A549 (cell line): Measurements from ENCODE around the gene KCNIP4. TPM values are rescaled to one million over a fixed set of nuclear protein-coding genes. Genes with fewer than 3 reads are reported as not detected.
"Not testable (repeated sequence)": the region's sequence is repeated elsewhere in the genome, so short reads cannot be mapped to it uniquely, and the experiment has no call there.

Experiments used
- ATAC-seq, 2 experiments: fragments of 200-7000 bp in 1 of 2; fragments of >200 bp in 1 of 2; cut with Nextera tagmentation in 1 of 2; cut with Tn5 transposase in 1 of 2; 3 replicates each; pipeline versions ENCODE4 v1.8.0 to v1.9.1; 2018 to 2020; ENCODE audit warnings: mild to moderate bottlenecking in 1 of 2, moderate library complexity in 1 of 2
- CTCF ChIA-PET: fragments of 300-600 bp; sonication (Branson Sonifier 250); formaldehyde crosslinking; extraction: SDS; loops from one replicate; lab custom pipeline; 2021; ENCODE audit warnings: antibody characterized with exemption, inconsistent platforms; lab: Yijun Ruan, JAX
- POLR2A ChIA-PET: fragments of 350-600 bp; formaldehyde crosslinking; extraction: SDS; loops from one replicate; lab custom pipeline; 2021; ENCODE audit warnings: antibody characterized with exemption, inconsistent platforms; lab: Yijun Ruan, JAX
- DNase-seq, 2 experiments: peaks; one replicate each; pipeline versions ENCODE4 v3.0.0 to v3.0.0-alpha.2; 2011 to 2016; ENCODE audit warnings: low read depth in 1 of 2, low spot score in 1 of 2
- FAIRE-seq: peaks from 2 replicates; lab custom pipeline; 2011; peaks lifted over from hg19 to GRCh38; lab: Jason Lieb, UNC
- H3K27ac ChIP-seq, 2 experiments: fragments of >200 bp; sonication (Bioruptor Twin); formaldehyde crosslinking; 3 replicates each; pipeline ENCODE4 v1.5.1; 2016 to 2017
- H3K4me1 ChIP-seq: fragments of >200 bp; sonication (Bioruptor Twin); formaldehyde crosslinking; 3 replicates; pipeline ENCODE4 v1.6.1; 2016
- H3K4me2 ChIP-seq: fragments of >200 bp; sonication (Bioruptor Twin); formaldehyde crosslinking; 3 replicates; pipeline ENCODE4 v1.6.1; 2016
- H3K4me3 ChIP-seq: fragments of >200 bp; sonication (Bioruptor Twin); formaldehyde crosslinking; 3 replicates; pipeline ENCODE4 v1.5.1; 2016
- H3K9me3 ChIP-seq: fragments of >200 bp; sonication (Bioruptor Twin); formaldehyde crosslinking; 3 replicates; pipeline ENCODE4 v1.6.1; 2016
- FOSL2 ChIP-seq, 2 experiments: fragments of 450-650 bp in 1 of 2; fragments of >200 bp in 1 of 2; sonication (Bioruptor Twin) in 1 of 2; formaldehyde crosslinking; IDR thresholded peaks; 2 replicates each; pipeline versions ENCODE4 v1.5.0 to v1.6.1; 2016 to 2020; ENCODE audit warnings: mild to moderate bottlenecking in 1 of 2, moderate library complexity in 1 of 2
- GATA3 ChIP-seq: IDR thresholded peaks from 2 replicates; pipeline ENCODE4 v1.6.1; 2012; ENCODE audit warnings: borderline replicate concordance
- HDAC2 ChIP-seq: fragments of 200-600 bp; sonication (generic); IDR thresholded peaks from 2 replicates; pipeline ENCODE4 v1.6.1; 2016
- HOXA7 ChIP-seq: fragments of 250-450 bp; sonication (Bioruptor Pico); IDR thresholded peaks from 2 replicates; pipeline ENCODE4 v1.5.0; 2020; ENCODE audit warnings: mild to moderate bottlenecking, moderate library complexity
- HOXB13 ChIP-seq: fragments of 250-450 bp; sonication (Bioruptor Pico); IDR thresholded peaks from 2 replicates; pipeline ENCODE4 v1.5.0; 2020; ENCODE audit warnings: low read depth, mild to moderate bottlenecking, moderate library complexity
- HOXB5 ChIP-seq: fragments of 250-450 bp; sonication (Bioruptor Pico); IDR thresholded peaks from 2 replicates; pipeline ENCODE4 v1.5.0; 2020; ENCODE audit warnings: mild to moderate bottlenecking, moderate library complexity
- JUNB ChIP-seq: fragments of >200 bp; sonication (Bioruptor Twin); formaldehyde crosslinking; IDR thresholded peaks from 2 replicates; pipeline ENCODE4 v1.6.1; 2016
- MAFK ChIP-seq: fragments of 450-650 bp; IDR thresholded peaks from 2 replicates; pipeline ENCODE4 v1.6.1; 2014; ENCODE audit not compliant: partially characterized antibody
- NPAS2 ChIP-seq: fragments of 250-450 bp; sonication (Bioruptor Pico); IDR thresholded peaks from 2 replicates; pipeline ENCODE4 v1.8.0; 2022; ENCODE audit warnings: mild to moderate bottlenecking, moderate library complexity, borderline replicate concordance
- NR3C1 ChIP-seq: fragments of >200 bp; sonication (Bioruptor Twin); formaldehyde crosslinking; IDR thresholded peaks from 3 replicates; pipeline ENCODE4 v1.6.1; 2017
- PHF8 ChIP-seq: fragments of 200-600 bp; sonication (generic); IDR thresholded peaks from 2 replicates; pipeline ENCODE4 v1.6.1; 2016; ENCODE audit warnings: low read depth, mild to moderate bottlenecking, antibody characterized with exemption, moderate library complexity, borderline replicate concordance
- RAD21 ChIP-seq, 2 experiments: fragments of >200 bp in 1 of 2; sonication (Bioruptor Twin) in 1 of 2; formaldehyde crosslinking in 1 of 2; IDR thresholded peaks in 1 of 2; conservative IDR thresholded peaks in 1 of 2; 2 replicates in 1 of 2; 3 replicates in 1 of 2; pipeline ENCODE4 v1.6.1; 2012 to 2018; ENCODE audit warnings: inconsistent platforms in 1 of 2
- RFX5 ChIP-seq: fragments of 450-650 bp; IDR thresholded peaks from 2 replicates; pipeline ENCODE4 v1.7.1; 2014; ENCODE audit warnings: antibody characterized with exemption, mild to moderate bottlenecking, moderate library complexity
- ZC3H11A ChIP-seq: fragments of 450-650 bp; IDR thresholded peaks from 2 replicates; pipeline ENCODE4 v1.6.1; 2014; ENCODE audit warnings: antibody characterized with exemption, mild to moderate bottlenecking
- ZNF302 ChIP-seq: fragments of 250-450 bp; sonication (Bioruptor Pico); IDR thresholded peaks from 2 replicates; pipeline ENCODE4 v1.9.0; 2021; ENCODE audit warnings: inconsistent platforms, mild to moderate bottlenecking, moderate library complexity
- WGBS: methylation state at CpG from one replicate; pipeline ENCODE4 v1.1.6; 2017; ENCODE audit errors: missing lambda C conversion rate; 5-methylcytosine and 5-hydroxymethylcytosine counted together
- polyA plus RNA-seq, 4 experiments: library from polyadenylated mRNA; depleted of rRNA in 3 of 4; stranded (reverse); fragments of >200 nt; fragmentation: RNase III in 1 of 4; extraction: RNeasy Plus Mini Kit Qiagen cat#74134 plus additional on column Dnase treatment in 1 of 4; gene quantifications; 2 replicates in 3 of 4; 3 replicates in 1 of 4; pipeline ENCODE4 v1.2.3, GENCODE V29; 2011 to 2017
- TF ChIP-seq, protein P1 (sequence below): fragments of 450-650 bp; IDR thresholded peaks from 2 replicates; pipeline ENCODE4 v1.6.1; 2014; ENCODE audit warnings: antibody characterized with exemption
- TF ChIP-seq, protein P2 (sequence below): fragments of >200 bp; sonication (Bioruptor Twin); formaldehyde crosslinking; IDR thresholded peaks from 3 replicates; pipeline ENCODE4 v1.6.1; 2016
- TF ChIP-seq, protein P3 (sequence below): IDR thresholded peaks from 2 replicates; pipeline ENCODE4 v1.6.1; 2012

KCNIP4 gene
- polyA plus RNA-seq, 2 of the 4 experiments (the other 2 are of a cell fraction), result not detected

DNA sequence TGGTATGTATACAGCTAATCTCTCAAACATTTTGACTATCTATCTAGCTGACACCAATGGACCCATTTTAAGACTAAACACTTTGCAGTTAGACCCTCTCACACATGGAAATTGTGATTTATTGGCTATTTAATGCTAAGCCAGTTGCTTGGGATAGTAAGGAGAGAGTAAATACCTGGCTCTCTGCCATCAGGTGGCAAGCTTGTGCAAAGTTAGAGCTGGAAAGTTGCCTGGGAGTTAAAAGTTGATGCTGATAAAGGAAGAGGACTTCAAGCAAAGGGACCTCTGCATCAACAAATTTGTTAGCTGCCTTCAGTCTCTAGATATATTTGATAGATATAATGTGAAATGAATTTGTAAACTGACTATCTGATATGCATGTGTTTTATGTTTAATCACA is 1187.2 kb downstream of the KCNIP4 start:
- no peak for DNase-seq
- no peak overlapping the region for H3K4me3 ChIP-seq
- POLR2A ChIA-PET, result no interaction called here
- TF ChIP-seq ZNF302, result no peak
- TF ChIP-seq NR3C1, result no peak
- no peak for TF ChIP-seq HDAC2
- no peak for TF ChIP-seq RFX5
- TF ChIP-seq, all 56 proteins: peak for 0
- H3K4me2 ChIP-seq, result no peak overlapping the region
- no peaks in the 10 kb centered on the region for H3K4me1 ChIP-seq
- CTCF ChIA-PET, result interaction anchor here (0.6 to 2.2 kb wide), 2 partner anchors 12 to 14 kb away, joined by 3 to 8 read pairs; no protein-coding TSS in a partner anchor
- no peak for ATAC-seq
- no peak overlapping the region for H3K27ac ChIP-seq
- no peak for FAIRE-seq
- H3K9me3 ChIP-seq, result no peaks in the 10 kb centered on the region

DNA sequence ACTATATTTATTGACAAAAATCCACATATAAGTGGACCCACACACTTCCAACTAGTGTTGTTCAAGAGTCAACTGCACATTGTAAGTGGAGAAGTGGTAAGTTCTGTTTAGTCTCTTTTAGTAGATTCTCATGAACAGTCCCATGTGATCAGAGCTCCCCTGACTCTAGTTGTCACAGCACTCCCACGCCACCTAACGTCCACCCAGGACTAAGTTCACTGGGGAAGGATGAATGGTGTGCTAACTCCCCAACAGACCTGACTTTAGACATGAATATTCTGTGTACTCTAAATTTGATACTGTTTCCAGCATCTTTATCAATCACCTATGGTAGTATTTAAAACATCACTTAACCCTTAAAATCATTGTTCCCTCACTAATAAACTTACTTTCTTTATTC is 1188.5 kb downstream of the KCNIP4 start:
- FAIRE-seq, result no peak
- CTCF ChIA-PET, result interaction anchor here (2.2 kb wide), 1 partner anchor 14 kb away, joined by 8 read pairs; no protein-coding TSS in a partner anchor
- WGBS, result 59% methylated on average over 2 of the region's 2 CpGs

DNA sequence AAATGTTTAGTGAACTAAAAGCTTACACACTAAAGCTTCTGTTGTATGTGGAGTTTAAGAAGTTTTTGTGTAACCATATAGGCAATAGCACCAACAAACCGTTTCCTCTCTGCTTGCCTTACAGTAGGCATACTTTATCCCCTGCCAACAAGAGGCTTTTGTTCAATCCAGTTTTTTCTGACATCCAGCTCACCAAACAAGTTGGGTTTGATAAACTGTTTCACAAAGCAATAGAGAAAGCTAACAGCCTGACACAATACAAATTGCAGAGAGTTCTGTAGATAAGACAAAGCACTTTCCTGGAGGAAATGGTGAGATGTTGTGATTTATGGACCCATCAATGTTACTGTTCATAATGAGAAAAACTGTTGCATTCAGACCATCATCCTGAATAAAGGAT is 1194.5 kb downstream of the KCNIP4 start:
- WGBS, result 71% methylated on average over 1 of the region's 1 CpG
- Histone ChIP-seq H3K4me1 (no peaks in the 10 kb centered on the region), H3K4me3 (no peak overlapping the region), H3K27ac (no peak overlapping the region), H3K9me3 (no peaks in the 10 kb centered on the region), H3K4me2 (no peak overlapping the region)
- POLR2A ChIA-PET, result no interaction called here
- TF ChIP-seq GATA3 (no peak), RAD21 (conservative IDR thresholded peaks at IDR 0.05 in 1 of 2, IDR thresholded peaks at IDR 0.05 in 1 of 2) (no peak), HOXB5 (CRISPR knock-in tag) (no peak), MAFK (no peak), NR3C1 (no peak)
- TF ChIP-seq, protein P1, sequence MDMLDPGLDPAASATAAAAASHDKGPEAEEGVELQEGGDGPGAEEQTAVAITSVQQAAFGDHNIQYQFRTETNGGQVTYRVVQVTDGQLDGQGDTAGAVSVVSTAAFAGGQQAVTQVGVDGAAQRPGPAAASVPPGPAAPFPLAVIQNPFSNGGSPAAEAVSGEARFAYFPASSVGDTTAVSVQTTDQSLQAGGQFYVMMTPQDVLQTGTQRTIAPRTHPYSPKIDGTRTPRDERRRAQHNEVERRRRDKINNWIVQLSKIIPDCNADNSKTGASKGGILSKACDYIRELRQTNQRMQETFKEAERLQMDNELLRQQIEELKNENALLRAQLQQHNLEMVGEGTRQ, result no peak
- TF ChIP-seq, protein P2, sequence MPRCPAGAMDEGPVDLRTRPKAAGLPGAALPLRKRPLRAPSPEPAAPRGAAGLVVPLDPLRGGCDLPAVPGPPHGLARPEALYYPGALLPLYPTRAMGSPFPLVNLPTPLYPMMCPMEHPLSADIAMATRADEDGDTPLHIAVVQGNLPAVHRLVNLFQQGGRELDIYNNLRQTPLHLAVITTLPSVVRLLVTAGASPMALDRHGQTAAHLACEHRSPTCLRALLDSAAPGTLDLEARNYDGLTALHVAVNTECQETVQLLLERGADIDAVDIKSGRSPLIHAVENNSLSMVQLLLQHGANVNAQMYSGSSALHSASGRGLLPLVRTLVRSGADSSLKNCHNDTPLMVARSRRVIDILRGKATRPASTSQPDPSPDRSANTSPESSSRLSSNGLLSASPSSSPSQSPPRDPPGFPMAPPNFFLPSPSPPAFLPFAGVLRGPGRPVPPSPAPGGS, result no peak
- no peak for FAIRE-seq
- no peak for DNase-seq
- CTCF ChIA-PET, result no interaction called here
- no peak for ATAC-seq

More for the DNA sequence above, 1188.5 kb downstream of the KCNIP4 start:
- POLR2A ChIA-PET, result no interaction called here
- DNase-seq (peak in 1 of 2 experiments; percentile 1), ATAC-seq (0 out of 6 replicates have a peak, but pooled peaks of 1 of the 2 experiments have one; percentile 37)
- Histone ChIP-seq H3K4me1 (no peaks in the 10 kb centered on the region), H3K4me3 (no peak overlapping the region), H3K27ac (no peak overlapping the region), H3K4me2 (no peak overlapping the region), H3K9me3 (no peaks in the 10 kb centered on the region)
- TF ChIP-seq JUNB (no peak), RAD21 (conservative IDR thresholded peaks at IDR 0.05 in 1 of 2, IDR thresholded peaks at IDR 0.05 in 1 of 2) (0 out of 5 replicates have a peak, but pooled peaks of 1 of the 2 experiments have one; percentile 12)

DNA sequence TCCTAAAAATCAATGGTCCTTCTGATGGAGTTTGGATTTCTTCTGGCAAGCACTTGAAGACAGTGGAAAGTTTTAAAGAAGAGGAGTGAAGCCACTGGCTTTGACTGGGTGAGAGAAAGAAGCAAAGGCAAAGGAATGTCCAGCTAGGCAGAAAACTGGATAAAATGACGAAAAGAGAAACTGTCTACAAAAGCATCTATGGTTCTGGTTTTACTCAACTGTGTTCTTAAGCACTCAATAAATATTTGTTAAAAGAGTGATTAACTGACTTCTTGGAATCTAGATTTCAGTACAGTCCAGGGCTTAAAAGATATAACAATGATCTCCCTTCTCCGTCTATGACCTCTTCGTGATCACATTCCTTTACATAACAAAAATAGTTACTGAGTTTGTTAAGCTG is 1195.9 kb downstream of the KCNIP4 start:
- Histone ChIP-seq H3K4me3 (no peak overlapping the region), H3K4me2 (no peak overlapping the region), H3K4me1 (no peaks in the 10 kb centered on the region), H3K9me3 (no peaks in the 10 kb centered on the region), H3K27ac (no peak overlapping the region)
- 88% methylated on average over 3 of the region's 3 CpGs for WGBS
- ChIA-PET CTCF (no interaction called here), POLR2A (no interaction called here)
- FAIRE-seq (no peak), DNase-seq (no peak), ATAC-seq (no peak)
- TF ChIP-seq ZNF302 (no peak), PHF8 (no peak), ZC3H11A (no peak), NPAS2 (CRISPR knock-in tag) (no peak), HOXA7 (CRISPR knock-in tag) (no peak), HOXB13 (no peak), FOSL2 (IDR thresholded peaks at IDR 0.05) (no peak), FOSL2 (CRISPR knock-in tag; IDR thresholded peaks at IDR 0.05) (no peak)
- TF ChIP-seq, protein P3, sequence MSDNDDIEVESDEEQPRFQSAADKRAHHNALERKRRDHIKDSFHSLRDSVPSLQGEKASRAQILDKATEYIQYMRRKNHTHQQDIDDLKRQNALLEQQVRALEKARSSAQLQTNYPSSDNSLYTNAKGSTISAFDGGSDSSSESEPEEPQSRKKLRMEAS, result no peak

DNA sequence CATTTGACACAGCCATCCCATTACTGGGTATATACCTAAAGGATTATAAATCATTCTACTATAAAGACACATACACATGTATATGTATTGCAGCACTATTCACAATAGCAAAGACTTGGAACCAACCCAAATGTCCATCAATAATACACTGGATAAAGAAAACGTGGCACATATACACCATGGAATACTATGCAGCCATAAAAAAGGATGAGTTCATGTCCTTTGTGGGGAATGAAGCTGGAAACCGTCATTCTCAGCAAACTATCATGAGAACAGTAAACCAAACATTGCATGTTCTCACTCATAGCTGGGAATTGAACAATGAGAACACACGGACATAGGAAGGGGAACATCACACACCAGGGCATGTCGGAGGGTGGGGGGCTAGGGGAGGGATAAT is 1202.6 kb downstream of the KCNIP4 start:
- ATAC-seq, DNase-seq, H3K4me3 ChIP-seq, POLR2A ChIA-PET, FAIRE-seq, H3K9me3 ChIP-seq, H3K4me2 ChIP-seq, H3K27ac ChIP-seq, H3K4me1 ChIP-seq: not testable (repeated sequence)
- CTCF ChIA-PET, result interaction anchor here (0.5 kb wide), 1 partner anchor 1643 kb away, joined by 4 read pairs; no protein-coding TSS in a partner anchor
- 72% methylated on average over 3 of the region's 4 CpGs for WGBS
